Measurements from ENCODE around the gene CCDC85B.

CCDC85B gene

DNA sequence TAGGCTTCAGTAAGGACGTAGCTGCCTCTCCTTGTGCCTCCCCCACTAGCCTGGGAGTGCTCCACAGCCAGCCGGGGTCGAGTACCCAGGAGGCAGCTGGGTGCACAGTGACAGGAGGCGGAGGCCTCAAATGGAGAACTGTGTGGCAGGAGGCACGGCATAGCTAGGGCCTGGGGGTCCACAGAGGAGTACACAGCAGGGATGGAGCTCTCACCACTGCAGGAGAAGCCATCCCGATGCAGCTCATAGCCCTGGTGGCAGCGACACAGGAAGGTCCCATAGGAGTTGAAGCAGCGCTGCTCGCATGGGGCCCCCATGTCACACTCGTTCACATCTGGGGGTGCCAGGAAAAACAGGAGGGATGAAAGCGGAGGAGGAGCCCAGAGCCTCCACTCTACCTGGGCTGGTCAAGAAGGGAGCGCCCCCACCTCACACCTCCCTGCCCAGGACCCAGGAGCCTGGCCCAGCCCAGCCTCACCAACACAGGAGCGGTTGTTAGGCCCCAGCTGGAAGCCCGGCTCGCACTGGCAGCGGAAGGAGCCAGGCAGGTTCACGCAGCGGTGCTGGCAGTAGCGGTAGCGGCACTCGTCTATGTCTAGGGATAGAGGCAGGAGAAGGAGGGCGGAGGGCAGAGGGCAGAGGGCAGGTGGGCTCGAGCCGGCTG is 20.7 kb upstream of the CCDC85B start:
- DNase-seq: no peak

DNA sequence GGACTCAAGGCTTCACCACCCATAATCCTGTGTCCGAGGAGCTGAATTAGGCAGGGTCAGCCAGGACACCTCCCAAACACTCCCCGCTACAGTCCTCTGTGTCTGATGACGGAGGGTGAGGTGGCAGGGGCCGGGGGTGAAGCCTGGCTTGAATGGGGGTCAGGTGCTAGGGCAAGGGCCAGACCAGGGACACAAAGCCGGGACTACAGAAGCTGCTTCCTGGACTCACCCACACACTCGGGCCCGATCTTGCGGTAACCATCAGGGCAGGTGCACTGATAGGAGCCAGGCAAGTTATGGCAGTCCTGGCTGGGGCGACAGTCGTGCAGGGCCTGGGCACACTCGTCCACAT is 20.2 kb upstream of the CCDC85B start:
- no peak for DNase-seq

DNA sequence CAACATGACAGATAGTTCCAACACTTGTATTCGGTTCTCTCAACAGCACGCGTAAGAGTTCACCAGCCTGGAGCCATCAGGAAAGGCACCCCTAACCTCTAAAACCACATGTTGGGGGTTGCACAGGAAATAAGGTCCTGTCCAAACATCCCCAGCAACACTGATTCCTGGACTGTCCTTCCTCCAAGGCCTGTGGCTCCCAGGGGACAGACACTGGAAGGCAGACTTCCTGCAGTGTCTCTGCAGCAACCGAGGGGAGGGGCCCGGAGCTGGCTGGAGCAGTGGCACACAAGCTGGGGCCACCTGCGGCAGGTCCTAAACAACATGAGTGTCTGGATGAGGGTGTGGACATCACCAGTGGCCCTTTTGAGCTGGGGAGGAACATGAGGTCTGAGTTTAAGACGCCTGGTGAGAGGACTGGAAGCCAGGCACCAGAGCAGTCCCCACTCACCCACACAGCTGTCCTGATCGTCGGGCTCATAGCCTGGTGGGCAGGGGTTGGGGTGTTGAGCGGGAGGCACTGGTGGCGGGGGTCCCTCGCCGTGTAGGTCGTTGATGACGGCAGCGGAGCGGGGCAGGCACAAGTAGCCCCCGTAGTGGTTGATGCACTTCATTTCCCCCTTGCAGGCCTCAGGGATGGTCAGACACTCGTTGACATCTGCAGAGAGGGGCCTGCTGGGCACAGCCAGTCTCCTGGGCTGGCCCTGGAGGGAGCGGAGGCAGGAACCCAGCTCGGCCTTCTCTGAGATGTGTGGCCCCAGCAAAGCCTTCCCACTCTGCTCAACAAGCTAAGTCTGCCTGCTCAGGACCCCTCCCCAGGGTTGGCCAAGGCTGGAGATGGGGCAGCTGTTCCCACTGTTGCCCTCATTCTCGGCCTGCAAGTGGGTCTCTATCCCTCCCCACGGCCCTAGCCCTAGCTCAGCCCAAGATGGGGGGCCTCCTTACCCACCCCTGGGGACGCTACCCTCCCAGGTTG is 19.5 kb upstream of the CCDC85B start:
- DNase-seq: no peak

DNA sequence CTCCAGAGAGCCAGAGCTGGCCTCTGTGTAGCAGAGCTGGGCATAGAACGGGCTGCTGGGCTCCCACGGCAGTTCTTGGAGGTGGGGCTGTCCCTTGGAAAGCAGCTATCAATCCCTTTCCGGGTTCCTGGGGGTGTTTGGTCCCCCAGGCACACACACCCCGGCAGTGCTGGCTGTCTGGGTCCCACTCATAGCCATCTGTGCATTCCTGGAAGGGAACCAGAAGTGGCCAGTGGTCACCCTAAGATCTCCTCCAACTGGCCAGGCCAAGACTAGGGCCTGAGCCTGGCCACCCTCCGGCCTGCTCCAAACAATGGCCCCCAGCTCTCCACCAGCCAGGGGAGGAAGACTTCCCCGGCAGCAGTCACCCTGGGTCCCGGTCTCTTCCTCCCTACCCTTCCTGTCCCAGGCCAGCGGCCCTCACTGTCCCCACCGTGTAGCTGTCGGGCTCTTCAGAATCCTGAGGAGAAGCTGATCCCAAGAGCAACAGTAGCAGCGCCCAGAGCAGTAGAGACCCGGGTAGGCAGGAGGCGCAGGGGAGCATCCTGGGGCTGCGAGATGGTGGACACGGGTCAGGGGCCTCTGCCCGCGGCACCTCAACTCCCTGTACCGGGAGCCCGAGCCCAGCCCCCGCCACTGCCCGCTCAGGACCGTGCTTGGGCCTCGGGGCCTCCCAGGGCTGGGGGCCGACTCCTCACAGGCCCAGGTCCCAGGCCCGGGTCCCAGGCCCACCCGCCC is 18.5 kb upstream of the CCDC85B start:
- DNase-seq: no peak

DNA sequence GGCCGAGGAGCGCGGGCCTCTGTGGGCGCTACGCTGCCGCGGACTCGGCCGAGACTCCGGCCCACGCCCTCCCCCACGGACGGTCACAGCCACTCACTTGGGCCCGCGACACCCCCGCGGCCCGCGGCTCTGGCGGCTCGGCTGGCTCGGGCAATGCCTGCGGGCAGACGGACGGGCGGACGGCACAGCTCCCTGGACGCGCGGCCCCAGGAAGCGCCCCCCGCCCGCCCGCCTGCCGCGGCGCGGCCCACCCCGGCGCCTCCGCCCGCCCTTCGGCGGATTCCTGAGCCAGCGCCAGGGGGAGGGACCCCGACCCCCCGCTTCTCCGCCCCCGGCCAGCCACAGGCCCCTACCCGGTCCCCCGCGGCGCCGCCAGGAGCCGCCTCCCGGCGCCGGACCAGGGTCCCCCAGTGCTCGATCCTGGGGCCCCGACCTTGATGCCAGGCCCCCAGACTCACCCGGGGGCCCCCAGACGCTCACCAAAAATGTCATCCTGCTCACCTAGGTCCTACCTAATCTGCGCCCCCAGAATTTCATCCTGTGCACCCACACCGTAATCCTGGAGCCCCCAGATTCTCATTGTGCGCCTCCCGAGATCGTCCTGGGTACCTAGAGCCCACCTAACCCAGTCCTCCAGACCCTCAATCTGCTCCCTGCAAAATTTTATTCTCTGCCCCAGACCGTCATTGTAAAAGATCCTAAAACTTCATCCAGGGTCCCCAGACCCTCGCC is 17.7 kb upstream of the CCDC85B start, which contains the start of gene EFEMP2:
Gene EFEMP2, minus strand, starts transcription at position 215 of the 732 bp plus-strand sequence. CDS start 446 bp downstream, outside the sequence.
- peak; percentile 21 for DNase-seq

DNA sequence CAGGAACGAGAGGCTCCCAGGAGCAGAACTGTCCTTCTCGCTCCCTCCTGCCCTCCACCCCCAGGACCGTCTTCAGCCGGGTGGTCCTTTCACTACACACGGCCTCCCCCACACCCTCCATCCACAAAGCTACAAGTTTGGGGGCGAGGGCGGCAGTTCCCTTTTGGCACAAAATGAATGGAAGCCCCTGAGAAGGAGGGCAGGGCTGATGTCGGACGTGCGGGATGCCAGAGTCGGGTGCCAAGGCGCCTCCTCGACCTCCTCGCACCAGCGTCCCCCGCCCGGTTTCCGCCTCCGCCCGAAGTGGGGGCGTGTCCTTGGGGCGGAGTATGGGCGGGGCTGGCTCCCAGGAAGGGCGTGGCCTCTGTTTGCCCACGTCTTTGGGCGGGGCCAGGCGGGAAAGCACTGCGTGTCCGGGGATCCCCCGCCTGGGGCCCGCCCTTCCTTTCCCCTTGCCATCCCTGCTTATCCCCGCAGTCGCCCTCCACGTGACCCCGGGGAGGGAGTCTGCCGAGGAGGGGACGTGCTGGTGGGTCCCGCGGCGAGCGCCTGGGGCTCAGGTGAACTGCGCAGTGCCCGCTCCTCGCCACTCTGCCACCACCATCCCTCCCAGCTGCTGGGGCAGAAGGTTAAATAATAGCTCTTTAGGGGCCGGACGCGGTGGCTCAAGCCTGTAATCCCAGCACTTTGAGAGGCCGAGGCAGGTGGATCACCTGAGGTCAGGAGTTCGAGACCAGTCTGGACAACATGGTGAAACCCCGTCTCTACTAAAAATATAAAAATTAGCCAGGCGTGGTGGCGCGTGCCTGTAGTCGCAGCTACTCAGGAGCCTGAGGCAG is 16.9 kb upstream of the CCDC85B start:
- peak; percentile 96 for DNase-seq

DNA sequence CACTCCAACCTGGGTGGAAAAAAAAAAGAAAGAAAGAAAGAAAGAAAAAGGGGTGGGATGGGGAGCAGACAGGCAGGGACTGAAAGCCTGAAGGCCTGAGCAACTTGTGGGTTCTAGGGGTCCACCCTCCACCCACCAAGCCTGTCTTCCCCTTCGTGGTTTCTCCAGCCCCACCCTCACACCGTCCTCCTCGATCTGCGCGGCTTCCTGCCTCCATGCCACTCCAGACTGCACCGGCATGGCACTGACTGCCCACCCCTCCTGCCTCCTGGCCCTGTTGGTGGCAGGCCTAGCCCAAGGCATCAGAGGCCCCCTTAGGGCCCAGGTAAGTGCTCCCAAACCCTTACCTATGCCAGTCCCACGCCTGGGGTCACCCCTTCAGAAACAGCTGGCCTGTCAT is 10.9 kb upstream of the CCDC85B start, which contains the start of gene CTSW:
Gene CTSW, plus strand, starts transcription at position 221 of the 400 bp plus-strand sequence. Its CDS starts 18 bp downstream, at position 239.
- DNase-seq: peak; percentile 64

DNA sequence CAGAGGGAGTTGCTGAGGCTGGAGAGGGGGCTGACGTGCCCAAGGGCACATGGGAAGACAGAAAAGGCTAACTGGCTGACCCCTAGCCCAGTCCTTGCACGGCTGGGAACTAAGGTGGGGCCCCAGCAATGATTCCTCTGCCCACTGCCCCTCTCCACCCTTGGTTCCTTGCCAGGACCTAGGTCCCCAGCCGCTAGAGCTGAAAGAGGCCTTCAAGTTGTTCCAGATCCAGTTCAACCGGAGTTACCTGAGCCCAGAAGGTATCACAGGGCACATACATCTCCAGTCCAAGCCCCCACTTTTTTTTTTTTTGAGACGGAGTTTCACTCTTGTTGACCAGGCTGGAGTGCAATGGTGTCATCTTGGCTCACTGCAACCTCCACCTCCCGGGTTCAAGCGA is 10.4 kb upstream of the CCDC85B start:
- no peak for DNase-seq

DNA sequence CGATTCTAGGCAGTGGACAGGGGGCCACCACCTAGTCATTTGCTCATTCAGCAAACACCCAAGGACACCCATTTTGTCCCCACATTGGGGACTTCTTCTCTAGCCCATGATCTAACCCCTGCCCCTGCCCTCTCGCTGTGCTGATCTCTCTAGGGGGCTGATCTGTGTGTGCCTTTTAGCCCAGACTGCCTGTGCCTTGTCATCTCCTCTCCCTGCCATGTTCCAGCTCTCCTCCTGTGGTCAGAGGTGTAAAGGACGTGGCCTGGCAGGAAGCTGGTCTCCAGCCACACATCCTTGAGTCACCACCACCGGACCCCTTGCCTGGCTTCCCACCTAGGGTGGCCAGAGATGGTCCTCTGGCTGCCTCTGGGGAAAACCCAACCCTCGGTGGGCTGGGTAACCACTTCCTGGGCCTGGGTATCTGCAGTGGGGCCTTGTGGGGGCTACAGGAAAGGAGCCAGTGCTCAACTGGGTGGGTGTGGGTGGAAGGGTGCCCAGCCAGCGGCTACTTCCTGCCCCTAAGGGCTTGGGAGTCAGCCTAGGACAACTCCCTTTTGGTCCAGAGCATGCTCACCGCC is 9.5 kb upstream of the CCDC85B start:
- peak; percentile 4 for DNase-seq

DNA sequence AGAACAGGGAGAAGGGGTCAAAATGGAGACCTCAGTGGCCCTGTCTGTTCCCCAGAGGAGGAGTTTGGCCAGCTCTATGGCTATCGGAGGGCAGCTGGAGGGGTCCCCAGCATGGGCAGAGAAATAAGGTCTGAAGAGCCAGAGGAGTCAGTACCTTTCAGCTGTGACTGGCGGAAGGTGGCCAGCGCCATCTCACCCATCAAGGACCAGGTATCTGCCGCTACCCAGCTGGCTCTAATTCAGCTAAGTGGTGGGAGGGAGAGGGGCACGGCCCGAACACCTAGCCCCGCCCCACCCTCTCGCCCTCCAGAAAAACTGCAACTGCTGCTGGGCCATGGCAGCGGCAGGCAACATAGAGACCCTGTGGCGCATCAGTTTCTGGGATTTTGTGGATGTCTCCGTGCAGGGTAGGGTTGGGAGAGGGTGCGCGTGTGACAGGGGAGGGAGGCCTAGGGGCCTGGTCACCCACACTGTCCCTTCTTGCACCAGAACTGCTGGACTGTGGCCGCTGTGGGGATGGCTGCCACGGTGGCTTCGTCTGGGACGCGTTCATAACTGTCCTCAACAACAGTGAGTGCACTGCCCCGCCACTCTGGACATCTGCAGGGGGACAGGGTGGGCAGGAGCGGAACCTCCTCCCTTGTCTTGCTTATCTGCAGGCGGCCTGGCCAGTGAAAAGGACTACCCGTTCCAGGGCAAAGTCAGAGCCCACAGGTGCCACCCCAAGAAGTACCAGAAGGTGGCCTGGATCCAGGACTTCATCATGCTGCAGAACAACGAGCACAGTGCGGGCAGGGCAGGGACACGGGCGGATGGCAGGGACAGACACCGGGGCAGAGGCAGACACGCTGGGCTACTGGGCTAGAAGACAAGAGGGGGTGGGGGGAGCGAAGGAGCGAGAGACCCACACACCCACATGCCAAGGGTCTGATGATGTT is 8.1 kb upstream of the CCDC85B start:
- DNase-seq: no peak

DNA sequence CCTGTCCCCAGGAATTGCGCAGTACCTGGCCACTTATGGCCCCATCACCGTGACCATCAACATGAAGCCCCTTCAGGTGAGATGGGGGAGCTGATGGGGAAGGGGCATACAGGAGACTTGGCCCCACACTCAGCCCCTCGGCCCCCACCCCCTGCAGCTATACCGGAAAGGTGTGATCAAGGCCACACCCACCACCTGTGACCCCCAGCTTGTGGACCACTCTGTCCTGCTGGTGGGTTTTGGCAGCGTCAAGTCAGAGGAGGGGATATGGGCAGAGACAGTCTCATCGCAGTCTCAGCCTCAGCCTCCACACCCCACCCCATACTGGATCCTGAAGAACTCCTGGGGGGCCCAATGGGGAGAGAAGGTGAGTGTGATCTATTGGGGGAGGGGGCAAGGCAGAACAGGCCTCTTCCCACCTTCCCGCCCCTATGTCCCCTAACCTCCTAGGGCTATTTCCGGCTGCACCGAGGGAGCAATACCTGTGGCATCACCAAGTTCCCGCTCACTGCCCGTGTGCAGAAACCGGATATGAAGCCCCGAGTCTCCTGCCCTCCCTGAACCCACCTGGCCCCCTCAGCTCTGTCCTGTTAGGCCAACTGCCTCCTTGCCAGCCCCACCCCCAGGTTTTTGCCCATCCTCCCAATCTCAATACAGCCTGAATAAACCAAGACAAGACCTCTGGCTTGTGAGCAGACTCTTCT is 7.3 kb upstream of the CCDC85B start:
- no peak for DNase-seq

DNA sequence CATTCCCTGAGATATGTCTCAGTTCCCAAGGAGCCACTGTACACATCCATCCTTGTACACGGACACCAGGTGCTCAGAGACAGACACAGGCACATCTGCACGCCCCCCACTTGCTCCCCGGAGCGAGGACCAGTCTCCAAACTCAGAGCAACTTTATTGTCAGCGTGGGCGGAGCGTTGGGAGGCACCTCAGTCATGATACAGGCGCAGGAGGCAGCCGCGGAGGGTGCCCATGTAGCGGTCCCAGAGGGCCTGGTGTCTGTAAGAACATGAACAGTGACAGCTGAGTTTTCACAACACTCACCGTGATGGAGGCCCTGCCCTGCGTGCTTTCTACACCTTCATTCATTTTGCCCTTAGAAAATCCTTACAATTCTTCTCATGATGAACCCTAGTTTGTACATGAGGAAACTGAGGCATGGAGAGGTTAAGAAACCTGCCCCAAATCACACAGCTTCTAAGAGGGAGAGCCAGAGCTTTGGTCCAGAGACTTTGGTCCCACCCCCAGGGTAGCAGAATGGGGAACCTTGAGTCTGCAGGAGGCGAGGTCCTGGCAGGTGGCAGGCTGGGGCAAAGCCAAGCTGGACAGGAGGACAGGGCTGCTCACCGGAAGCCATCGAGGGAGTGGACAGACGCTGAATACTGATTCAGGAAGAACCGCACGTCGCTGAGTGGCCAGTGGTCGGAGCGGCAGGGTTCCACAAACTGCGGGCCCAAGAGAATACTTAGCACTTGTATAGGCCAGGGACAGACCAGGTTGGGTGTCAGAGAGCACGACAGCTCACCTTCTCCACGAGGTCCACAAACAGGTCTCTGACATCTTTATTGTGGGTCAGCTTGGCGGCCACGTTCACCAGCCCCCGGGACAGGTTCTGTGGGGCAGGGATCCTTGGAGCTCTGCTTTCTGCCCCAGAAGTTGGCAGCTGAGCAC is 6.4 kb upstream of the CCDC85B start:
- no peak for DNase-seq

DNA sequence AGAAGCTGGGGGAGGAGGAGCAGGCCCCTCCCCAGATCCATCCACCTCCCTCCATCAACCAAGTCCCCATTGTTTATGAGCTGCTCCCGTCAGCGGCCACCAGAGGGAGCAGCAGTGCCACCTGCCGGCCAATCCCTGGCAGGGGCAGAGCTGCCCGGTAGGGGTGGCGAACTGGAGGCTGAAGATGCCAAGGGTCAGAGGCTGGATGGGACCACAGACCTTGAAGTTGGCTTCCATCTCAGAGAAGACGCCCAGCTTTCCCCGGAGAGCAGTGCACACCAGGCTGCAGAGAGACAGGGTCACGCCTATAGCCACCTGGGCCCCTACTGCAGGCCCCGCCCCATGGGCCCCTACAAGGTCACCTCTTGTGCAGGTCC is 5.8 kb upstream of the CCDC85B start:
- peak; percentile 86 for DNase-seq

DNA sequence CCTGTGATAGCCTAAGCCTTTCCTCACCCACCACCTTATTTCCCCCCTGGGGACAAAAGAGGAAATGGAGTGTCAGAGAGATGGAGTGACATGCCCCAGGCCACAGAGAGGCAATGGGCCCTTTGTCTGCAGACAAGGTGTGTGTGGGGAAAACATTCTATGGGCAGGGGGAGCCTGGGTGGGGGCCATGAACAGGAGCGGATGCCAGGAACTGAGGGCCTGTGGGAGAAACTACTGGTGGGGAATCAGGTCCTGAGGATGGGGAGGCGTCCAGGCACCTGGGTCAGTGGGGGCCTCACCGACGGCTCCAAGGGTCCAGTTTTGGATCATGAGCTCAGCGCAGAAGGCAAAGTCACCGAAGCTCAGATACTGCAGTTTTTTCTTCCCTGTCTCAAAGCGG is 5.2 kb upstream of the CCDC85B start:
- DNase-seq: no peak

DNA sequence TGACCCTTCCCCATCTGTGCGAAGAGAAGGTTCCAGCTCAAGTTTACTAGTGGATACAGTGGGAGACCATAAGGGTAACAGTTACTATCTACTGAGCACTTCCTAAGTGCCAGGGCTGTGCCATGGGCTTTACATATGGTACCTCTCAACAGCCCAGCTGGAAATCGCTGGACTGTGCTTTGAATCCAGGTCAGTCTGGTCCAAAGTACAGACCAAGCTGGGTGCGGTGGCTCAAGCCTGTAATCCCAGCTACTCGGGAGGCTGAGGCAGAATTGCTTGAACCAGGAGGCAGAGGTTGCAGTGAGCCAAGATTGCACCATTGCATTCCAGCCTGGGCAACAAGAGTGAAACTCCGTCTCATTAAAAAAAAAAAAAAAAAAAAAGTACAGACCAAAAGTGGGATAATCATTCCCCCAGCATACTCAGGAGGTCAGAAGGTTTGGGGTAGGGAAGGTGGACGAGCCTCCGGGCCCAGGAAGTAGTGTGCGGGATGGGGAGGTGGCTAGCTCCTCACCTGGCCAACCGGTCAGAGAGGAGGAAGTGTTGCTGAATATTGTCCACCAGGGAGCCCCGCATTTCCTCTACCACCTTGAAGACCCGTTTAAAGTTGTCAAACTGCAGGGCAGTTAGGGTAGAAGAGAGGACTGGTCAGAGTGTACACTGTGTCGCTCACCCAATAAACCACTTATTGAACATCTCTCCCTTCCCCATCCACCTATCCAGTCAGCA is 4.5 kb upstream of the CCDC85B start:
- no peak for DNase-seq

DNA sequence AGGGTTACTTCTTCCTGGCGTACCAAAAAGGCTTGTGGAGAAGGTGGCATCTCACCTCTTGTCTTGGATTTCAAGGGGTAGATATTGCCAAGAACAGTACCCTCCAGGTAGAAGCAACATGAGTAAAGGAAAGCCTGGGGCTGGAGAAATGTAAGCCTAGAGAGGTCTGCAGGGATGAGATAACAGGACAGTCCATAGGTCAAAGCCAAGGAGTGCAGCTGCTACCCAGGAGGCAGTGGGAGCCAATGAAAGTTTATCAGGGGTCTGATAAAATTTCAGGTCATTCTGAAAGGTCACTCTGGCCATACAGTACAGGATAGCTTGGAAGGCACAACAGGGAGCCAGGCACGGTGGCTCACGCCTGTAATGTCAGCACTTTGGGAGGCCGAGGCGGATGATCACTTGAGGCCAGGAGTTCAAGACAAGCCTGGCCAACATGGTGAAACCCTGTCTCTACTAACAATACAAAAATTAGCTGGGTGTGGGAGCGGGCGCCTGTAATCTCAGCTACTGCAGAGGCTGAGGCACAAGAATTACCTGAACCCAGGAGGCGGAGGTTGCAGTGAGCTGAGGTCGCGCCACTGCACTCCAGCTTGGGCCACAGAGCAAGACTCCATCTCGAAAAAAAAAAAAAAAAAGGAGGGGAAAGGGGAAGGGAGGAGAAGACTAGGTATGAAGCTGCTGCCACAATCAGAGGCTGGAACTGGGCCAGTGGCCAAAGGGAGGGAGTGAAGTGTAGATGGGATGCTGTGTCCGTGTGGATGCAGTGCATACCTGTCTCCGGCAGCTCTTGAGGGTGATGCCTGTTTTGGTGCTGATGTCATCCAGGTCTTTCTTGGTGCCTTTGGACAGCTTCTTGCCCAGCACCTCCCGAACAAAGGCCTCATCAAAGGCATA is 3.4 kb upstream of the CCDC85B start:
- no peak for DNase-seq
